Measurements from ENCODE around the gene PDE6B. TPM values are rescaled to one million over a fixed set of nuclear protein-coding genes. Genes with fewer than 3 reads are reported as not detected.
"Not testable (repeated sequence)": the region's sequence is repeated elsewhere in the genome, so short reads cannot be mapped to it uniquely, and the experiment has no call there.

Gene PDE6B
- total RNA-seq, 1 donor, result 36.4 TPM

GRCh38 chr4:634599-634985 lies 9.2 kb downstream of the PDE6B start:
- no peak for DNase-seq (ENCODE audit: low read depth in 2 of 3, low spot score in 2 of 3)

GRCh38 chr4:635066-635835 lies 9.9 kb downstream of the PDE6B start:
- not testable (repeated sequence) for DNase-seq (ENCODE audit: low read depth in 2 of 3, low spot score in 2 of 3)

DNA sequence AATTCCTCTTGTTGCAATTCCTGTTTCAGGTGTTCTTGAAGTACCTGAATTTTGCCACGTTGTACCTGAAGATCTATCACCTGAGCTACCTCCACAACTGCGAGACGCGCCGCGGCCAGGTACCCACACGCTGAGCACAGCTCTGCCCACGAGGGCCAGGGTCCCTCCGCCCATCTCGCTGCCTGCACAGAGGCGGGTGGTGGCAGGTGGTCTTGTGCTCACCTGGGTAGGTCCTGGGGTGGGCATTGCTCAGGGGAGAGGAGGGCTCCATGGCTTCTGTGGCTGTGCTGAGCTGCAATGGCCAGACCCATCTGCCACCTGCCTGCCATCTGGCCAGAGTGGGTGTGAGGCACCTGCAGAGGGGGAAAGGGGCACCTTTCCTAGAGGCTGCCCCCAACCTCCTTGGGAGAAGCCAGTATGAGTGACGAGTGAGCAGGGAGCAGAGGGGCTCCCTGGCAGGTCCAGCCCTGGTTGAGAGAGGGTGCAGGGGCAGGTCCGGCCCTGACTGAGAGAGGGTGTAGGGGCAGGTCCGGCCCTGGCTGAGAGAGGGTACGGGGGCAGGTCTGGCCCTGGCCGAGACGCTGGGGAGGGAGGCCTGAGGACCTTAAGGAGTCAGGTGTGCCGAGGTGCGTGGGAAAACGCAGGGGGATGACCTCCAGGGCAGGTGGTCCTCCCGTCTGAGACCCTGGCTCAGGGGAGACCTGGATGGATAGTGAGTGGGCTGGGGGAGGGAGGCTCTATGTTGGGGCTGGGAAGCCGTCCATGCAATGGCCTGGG lies 10.7 kb downstream of the PDE6B start:
- DNase-seq (ENCODE audit: low read depth in 2 of 3, low spot score in 2 of 3), result no peak

- no peak for DNase-seq (ENCODE audit: low read depth in 2 of 3, low spot score in 2 of 3)
These were observed 11.3 kb downstream of the PDE6B start for GRCh38 chr4:636628-637159.

GRCh38 chr4:637536-638280 lies 12.3 kb downstream of the PDE6B start:
- no peak for DNase-seq (ENCODE audit: low read depth in 2 of 3, low spot score in 2 of 3)

DNA sequence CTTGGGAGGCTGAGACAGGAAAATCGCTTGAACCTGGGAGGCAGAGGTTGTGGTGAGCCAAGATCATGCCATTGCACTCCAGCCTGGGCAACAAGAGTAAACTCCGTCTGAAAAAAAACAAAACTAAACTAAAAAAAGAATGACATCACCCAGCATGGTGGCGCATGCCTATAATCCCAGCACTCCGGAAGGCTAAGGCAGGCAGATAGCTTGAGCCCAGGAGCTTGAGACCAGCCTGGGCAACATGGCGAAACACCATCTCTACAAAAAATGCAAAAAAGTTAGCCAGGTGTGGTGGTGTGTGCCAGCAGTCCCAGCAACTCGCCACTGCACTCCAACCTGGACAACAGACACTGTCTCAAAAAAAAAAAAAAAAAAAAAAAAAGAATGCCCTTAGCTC lies 17.0 kb downstream of the PDE6B start:
- DNase-seq (ENCODE audit: low read depth in 2 of 3, low spot score in 2 of 3), result not testable (repeated sequence)

- no peak for DNase-seq (ENCODE audit: low read depth in 2 of 3, low spot score in 2 of 3)
These were observed 21.1 kb downstream of the PDE6B start for GRCh38 chr4:646460-646859.

DNA sequence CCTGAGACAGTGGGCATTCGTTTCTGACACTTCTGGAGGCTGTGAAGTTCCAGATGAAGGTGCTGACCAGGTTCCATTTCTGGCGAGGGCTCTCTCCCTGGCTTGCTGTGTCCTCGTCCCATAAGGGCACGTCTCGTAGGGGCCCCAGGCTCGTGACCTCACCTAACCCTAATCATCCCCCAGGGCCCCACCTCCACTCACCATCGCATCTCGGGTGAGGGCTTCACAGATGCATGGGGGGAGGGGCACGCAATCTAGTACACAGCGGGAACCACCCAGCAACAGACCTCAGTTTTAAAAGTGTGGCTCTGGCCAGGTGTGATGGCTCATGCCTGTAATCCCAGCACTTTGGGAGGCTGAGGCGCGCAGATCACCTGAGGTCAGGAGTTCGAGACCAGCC lies 22.1 kb downstream of the PDE6B start:
- no peak for DNase-seq (ENCODE audit: low read depth in 2 of 3, low spot score in 2 of 3)

DNA sequence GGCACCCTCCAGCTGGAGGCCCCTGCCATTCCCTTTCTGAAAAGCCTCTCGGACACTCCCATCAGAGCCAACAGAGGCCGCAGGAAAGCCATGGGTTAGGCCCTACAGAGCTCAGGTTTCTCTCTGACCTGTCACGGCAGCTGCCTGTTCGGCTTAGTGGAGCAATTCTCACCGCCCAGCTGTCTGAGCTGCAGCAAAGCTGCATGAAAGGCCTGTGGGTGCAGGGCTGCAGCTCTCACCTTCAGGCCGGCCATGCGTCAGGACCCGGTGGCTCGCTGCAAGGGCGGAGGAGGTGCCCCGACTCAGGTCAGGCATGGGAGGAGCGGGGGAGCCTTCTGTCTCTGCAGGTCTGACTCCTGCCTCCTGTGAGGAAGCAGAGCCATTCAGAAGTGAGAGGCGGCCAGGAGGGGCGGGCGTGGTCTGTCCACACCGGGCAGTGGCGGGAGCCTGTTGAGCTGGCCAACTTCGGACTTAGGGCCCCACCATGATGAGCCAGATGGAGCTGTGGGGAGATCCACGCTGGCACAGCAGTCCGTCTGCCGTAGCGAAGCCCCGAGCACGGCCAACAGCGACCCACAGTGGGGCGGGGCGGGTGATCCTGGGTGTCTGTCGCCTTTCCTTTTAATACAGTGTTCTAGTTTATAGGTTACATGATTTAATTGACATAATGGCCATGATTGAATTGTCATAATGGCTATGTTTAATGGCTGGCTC lies 23.4 kb downstream of the PDE6B start:
- DNase-seq (ENCODE audit: low read depth in 2 of 3, low spot score in 2 of 3), result no peak

DNA sequence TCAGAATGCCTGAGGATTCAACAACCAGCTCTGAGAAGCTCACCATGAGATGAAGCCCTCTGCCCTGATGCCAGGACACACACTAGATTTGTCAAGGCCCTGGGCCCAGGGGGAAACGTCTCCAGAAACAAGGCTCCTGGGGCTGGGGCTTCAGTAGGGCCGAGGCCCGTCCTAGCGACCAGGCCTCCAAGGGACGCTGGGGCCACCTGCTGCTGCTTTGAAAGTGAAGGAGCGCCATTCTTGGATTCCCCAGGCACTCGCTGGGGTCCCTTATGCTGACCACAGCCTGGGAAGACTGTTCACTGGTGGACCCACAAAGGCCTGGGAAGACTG lies 23.9 kb downstream of the PDE6B start:
- no peak for DNase-seq (ENCODE audit: low read depth in 2 of 3, low spot score in 2 of 3)

- DNase-seq (ENCODE audit: low read depth in 2 of 3, low spot score in 2 of 3), result no peak
These were observed 24.5 kb downstream of the PDE6B start for GRCh38 chr4:649751-650310.

DNA sequence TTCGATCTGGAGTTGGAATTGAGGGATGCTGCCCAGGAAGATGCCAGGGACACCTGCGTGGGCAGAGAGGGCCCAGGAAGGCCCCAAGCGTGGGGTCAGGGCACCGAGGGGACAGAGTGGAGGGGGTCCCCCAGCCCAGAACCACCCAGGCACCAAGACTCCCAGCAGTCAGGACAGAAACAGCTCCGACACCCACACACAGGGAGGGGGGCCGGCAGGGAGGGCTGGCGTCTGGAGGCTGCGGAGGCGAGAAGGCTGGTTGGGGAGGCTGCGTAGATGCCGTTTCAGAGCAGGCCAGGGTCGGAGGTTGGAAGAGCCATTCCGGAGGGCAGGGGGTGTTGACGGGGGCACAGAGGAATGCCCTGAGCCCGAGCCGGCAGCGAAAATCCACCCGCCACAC lies 25.1 kb downstream of the PDE6B start:
- DNase-seq (ENCODE audit: low read depth in 2 of 3, low spot score in 2 of 3), result no peak

- no peak for DNase-seq (ENCODE audit: low read depth in 2 of 3, low spot score in 2 of 3)
These were observed 25.8 kb downstream of the PDE6B start for GRCh38 chr4:650951-651883.

GRCh38 chr4:651884-652642 lies 26.7 kb downstream of the PDE6B start:
- DNase-seq (ENCODE audit: low read depth in 2 of 3, low spot score in 2 of 3), result no peak

GRCh38 chr4:653080-653821 lies 27.9 kb downstream of the PDE6B start:
- no peak for DNase-seq (ENCODE audit: low read depth in 2 of 3, low spot score in 2 of 3)

GRCh38 chr4:653831-654502 lies 28.6 kb downstream of the PDE6B start:
- no peak for DNase-seq (ENCODE audit: low read depth in 2 of 3, low spot score in 2 of 3)

GRCh38 chr4:654503-654845 lies 29.1 kb downstream of the PDE6B start:
- no peak for DNase-seq (ENCODE audit: low read depth in 2 of 3, low spot score in 2 of 3)

All from hematopoietic multipotent progenitor cell (in vitro differentiated cells).